NT2/D1 (cell line): Measurements from ENCODE around the gene FNTB.

Source experiments
- DNase-seq: peaks from one replicate; pipeline ENCODE4 v3.0.0-alpha.2; 2011; ENCODE audit warnings: low read depth, low spot score
- H3K27me3 ChIP-seq: 2 replicates; pipeline ENCODE4 v1.6.0; 2011; ENCODE audit warnings: mild to moderate bottlenecking; ENCODE audit not compliant: insufficient read length, insufficient read depth
- H3K36me3 ChIP-seq: 2 replicates; pipeline ENCODE4 v1.6.1; 2011; ENCODE audit warnings: mild to moderate bottlenecking, low read length, mixed read lengths; ENCODE audit not compliant: insufficient read depth, insufficient read length
- H3K4me1 ChIP-seq: 2 replicates; pipeline ENCODE4 v1.5.1; 2011; ENCODE audit not compliant: insufficient read depth, insufficient read length
- H3K4me3 ChIP-seq: 2 replicates; pipeline ENCODE4 v1.5.1; 2011; ENCODE audit warnings: low read depth; ENCODE audit not compliant: insufficient read length
- H3K9ac ChIP-seq: 2 replicates; pipeline ENCODE4 v1.6.0; 2011; ENCODE audit warnings: low read depth; ENCODE audit not compliant: insufficient read length
- H3K9me3 ChIP-seq: 2 replicates; pipeline ENCODE4 v1.5.1; 2011; ENCODE audit warnings: mild to moderate bottlenecking, low read length; ENCODE audit not compliant: insufficient read depth
- SUZ12 ChIP-seq: IDR thresholded peaks from 2 replicates; pipeline ENCODE4 v1.6.1; 2011; ENCODE audit not compliant: insufficient read length, insufficient read depth; ENCODE audit errors: extremely low read depth
- YY1 ChIP-seq: IDR thresholded peaks from 2 replicates; pipeline ENCODE4 v1.6.1; 2011; ENCODE audit not compliant: insufficient read length, insufficient read depth
- ZNF274 ChIP-seq: IDR thresholded peaks from 2 replicates; pipeline ENCODE4 v1.6.1; 2011; ENCODE audit warnings: mild to moderate bottlenecking, low read depth, low read length

The FNTB gene

GRCh38 chr14:64948612-64949210, 38.0 kb upstream of the FNTB start:
- peaks cover 3% of the 10 kb centered on the region for H3K4me1 ChIP-seq
- no peaks in the 10 kb centered on the region for H3K27me3 ChIP-seq
- H3K4me3 ChIP-seq, result no peak overlapping the region
- H3K36me3 ChIP-seq, result peaks cover 67% of the 10 kb centered on the region
- TF ChIP-seq ZNF274 (no peak), YY1 (no peak), SUZ12 (no peak)
- no peak for DNase-seq
- no peak overlapping the region for H3K9ac ChIP-seq
- no peaks in the 10 kb centered on the region for H3K9me3 ChIP-seq

DNA sequence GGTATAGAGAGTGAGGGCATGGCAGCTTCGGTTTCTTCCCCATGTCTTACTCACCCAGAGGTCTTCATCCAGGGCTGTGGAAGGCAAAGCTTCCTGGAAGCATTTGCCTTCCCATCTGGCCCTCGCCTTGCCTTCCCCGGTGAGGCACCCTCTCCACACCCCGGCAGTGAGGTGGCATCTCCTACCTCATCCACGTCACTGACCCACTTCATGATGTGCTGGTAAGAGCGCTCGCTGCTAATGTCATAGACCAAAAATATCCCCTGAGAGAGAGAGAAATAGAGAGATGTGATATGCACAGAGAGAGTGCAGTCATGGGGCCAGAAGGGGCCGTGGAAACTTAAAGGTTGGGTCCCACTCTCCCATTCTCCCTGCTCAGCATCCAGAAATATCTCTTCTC, 35.8 kb upstream of the FNTB start:
- peaks cover 9% of the 10 kb centered on the region for H3K4me1 ChIP-seq
- no peak overlapping the region for H3K4me3 ChIP-seq
- H3K9ac ChIP-seq, result no peak overlapping the region
- H3K27me3 ChIP-seq, result no peaks in the 10 kb centered on the region
- H3K36me3 ChIP-seq, result peaks cover 65% of the 10 kb centered on the region
- H3K9me3 ChIP-seq, result no peaks in the 10 kb centered on the region
- TF ChIP-seq SUZ12 (no peak), ZNF274 (no peak), YY1 (no peak)
- no peak for DNase-seq

DNA sequence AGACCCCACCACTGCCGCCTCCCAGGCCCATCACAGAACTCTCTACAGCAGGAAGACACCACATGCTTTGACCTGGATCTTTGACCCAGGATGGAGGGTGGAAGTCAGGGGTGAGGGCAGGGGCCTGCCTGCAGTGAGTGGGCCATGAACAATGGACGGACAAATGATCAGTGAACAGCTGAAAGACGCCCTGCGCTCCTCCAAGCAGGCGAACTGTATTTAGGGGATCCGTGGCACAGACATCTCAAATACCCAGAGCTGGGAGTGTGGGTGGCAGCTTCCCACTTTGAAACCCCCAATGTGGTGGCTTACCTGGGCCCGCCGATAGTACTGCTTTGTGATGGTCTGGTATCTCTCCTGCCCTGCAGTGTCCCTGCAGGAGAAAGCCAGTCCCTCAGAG, 35.4 kb upstream of the FNTB start:
- Histone ChIP-seq H3K9me3 (no peaks in the 10 kb centered on the region), H3K9ac (no peak overlapping the region), H3K36me3 (peaks cover 64% of the 10 kb centered on the region)

DNA sequence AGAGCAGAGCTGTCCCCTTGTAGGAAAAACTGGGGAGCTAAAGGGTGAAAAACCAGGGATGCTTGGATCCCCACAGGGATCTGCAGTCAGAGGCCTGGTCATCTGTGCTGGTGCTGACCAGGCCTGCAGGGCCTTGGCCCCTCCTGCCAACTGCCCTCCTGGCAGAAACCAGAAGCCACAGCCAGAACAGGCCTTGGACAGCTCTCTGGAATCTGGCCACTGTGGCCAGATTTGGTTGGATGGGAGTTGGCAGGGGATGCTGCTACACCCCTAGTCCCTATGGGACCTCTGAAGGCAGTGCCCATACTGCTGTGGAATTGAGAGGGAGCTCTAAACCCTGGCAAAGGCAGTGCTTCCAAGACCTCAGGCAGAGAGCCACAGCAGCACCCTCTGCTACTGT, 35.0 kb upstream of the FNTB start:
- DNase-seq, result no peak
- Histone ChIP-seq H3K9me3 (no peaks in the 10 kb centered on the region), H3K9ac (no peak overlapping the region), H3K4me3 (no peak overlapping the region), H3K4me1 (peaks cover 11% of the 10 kb centered on the region), H3K36me3 (peaks cover 62% of the 10 kb centered on the region), H3K27me3 (no peaks in the 10 kb centered on the region)
- no peak for TF ChIP-seq SUZ12
- TF ChIP-seq ZNF274, result no peak
- no peak for TF ChIP-seq YY1

More for the DNA sequence above, 35.4 kb upstream of the FNTB start:
- no peak overlapping the region for H3K4me3 ChIP-seq
- DNase-seq, result no peak
- H3K4me1 ChIP-seq, result peaks cover 11% of the 10 kb centered on the region
- TF ChIP-seq SUZ12 (no peak), YY1 (no peak), ZNF274 (no peak)
- H3K27me3 ChIP-seq, result no peaks in the 10 kb centered on the region

DNA sequence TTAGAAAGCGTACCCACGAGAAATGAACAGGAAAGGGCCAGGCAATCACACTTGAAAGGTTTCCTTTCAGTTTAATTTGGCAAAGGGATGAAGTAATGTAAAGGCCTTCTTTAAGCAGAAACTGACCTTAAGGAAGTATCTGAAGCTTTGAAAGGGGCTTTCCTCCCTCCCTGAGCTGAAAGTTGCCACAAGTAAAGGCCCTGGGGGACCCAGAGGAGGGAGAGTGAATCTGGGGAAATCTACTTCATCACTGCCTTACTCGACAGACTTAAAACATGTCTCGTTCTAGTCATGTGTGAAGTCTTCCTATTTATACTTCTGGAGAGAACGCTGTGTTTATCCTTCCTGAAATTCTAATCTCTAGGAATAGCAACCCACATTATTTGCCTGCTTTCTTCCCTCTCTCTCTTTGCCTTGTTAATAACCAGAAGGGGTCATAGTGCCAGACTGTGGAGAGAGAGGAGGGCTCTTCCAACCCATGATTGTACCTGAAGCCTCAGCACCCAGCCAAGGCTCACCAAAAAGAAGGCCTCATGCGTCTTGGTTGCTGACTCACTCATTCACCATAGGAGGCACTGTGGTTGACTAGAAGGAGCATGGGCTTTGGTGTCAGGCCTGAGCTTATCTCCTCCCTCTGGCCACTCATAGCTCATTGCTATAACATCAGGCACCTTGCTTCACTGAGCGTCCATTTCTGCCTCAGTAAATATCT, 33.9 kb upstream of the FNTB start:
- TF ChIP-seq ZNF274 (no peak), YY1 (no peak), SUZ12 (no peak)
- Histone ChIP-seq H3K9ac (no peak overlapping the region), H3K36me3 (peaks cover 51% of the 10 kb centered on the region)

GRCh38 chr14:64953310-64953654, 33.4 kb upstream of the FNTB start:
- Histone ChIP-seq H3K4me3 (no peak overlapping the region), H3K4me1 (peaks cover 11% of the 10 kb centered on the region), H3K27me3 (no peaks in the 10 kb centered on the region), H3K9me3 (no peaks in the 10 kb centered on the region), H3K36me3 (peaks cover 46% of the 10 kb centered on the region), H3K9ac (no peak overlapping the region)
- no peak for TF ChIP-seq SUZ12
- no peak for TF ChIP-seq ZNF274
- TF ChIP-seq YY1, result no peak
- DNase-seq, result no peak

More for the DNA sequence above, 33.9 kb upstream of the FNTB start:
- DNase-seq, result no peak
- no peaks in the 10 kb centered on the region for H3K9me3 ChIP-seq
- peaks cover 11% of the 10 kb centered on the region for H3K4me1 ChIP-seq
- no peak overlapping the region for H3K4me3 ChIP-seq
- H3K27me3 ChIP-seq, result no peaks in the 10 kb centered on the region

DNA sequence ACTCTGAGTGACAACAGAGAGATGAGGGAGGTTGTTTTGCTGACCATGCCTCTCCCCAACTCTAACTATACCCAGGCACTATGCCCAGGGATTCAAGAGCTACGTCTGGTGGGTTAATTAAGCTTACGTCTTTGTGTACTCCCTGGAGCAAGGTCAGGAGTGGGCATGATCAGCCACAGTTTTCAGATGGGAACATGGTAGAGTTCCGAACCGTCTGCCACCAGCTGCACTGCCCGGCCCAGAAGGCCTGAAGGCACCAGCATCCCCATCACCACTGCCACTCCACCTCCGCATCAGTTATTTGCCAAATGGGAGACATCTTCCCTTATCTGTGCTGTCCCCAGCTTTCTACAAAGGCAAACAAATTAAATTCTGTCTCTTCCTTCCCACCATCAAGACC, 33.0 kb upstream of the FNTB start:
- no peak for DNase-seq
- no peaks in the 10 kb centered on the region for H3K9me3 ChIP-seq
- H3K4me3 ChIP-seq, result no peak overlapping the region
- no peaks in the 10 kb centered on the region for H3K27me3 ChIP-seq
- H3K9ac ChIP-seq, result no peak overlapping the region
- H3K4me1 ChIP-seq, result peaks cover 11% of the 10 kb centered on the region
- TF ChIP-seq YY1, result no peak
- no peak for TF ChIP-seq ZNF274
- TF ChIP-seq SUZ12, result no peak
- H3K36me3 ChIP-seq, result peaks cover 45% of the 10 kb centered on the region
